Measurements from ENCODE around the gene CYP26C1. TPM values are rescaled to one million over a fixed set of nuclear protein-coding genes. Genes with fewer than 3 reads are reported as not detected.

Gene CYP26C1
- polyA plus RNA-seq, 1 donor from 2014 or later, result not detected

- TF ChIP-seq EP300 (conservative IDR thresholded peaks at IDR 0.05; ENCODE audit: poor library complexity, severe bottlenecking), result no peak
- no peak for TF ChIP-seq CTCF (IDR thresholded peaks at IDR 0.05; ENCODE audit: poor library complexity, severe bottlenecking)
- TF ChIP-seq MXI1 (conservative IDR thresholded peaks at IDR 0.05; ENCODE audit: poor library complexity, severe bottlenecking), result no peak
- TF ChIP-seq POLR2AphosphoS5 (IDR thresholded peaks at IDR 0.05), result no peak
- TF ChIP-seq SMC3 (conservative IDR thresholded peaks at IDR 0.05; ENCODE audit: poor library complexity), result no peak
- no peak for TF ChIP-seq TAF1 (IDR thresholded peaks at IDR 0.05; ENCODE audit: low read depth)
- no peak for TF ChIP-seq RAD21 (conservative IDR thresholded peaks at IDR 0.05)
- no peak for TF ChIP-seq EZH2 (IDR thresholded peaks at IDR 0.05; ENCODE audit: borderline replicate concordance, insufficient read depth, low read length, poor library complexity, severe bottlenecking)
- no peak for TF ChIP-seq REST (IDR thresholded peaks at IDR 0.05; ENCODE audit: borderline replicate concordance)
- no peaks in the 10 kb centered on the region for H3F3A ChIP-seq (ENCODE audit: insufficient read depth, low read length, poor library complexity, severe bottlenecking)
- H3K4me3 ChIP-seq (ENCODE audit: low read length), result no peak overlapping the region
- no peak overlapping the region for H3K9ac ChIP-seq (ENCODE audit: low read length)
- H3K4me2 ChIP-seq (ENCODE audit: low read length), result no peak overlapping the region
- peaks cover 29% of the 10 kb centered on the region for H3K9me3 ChIP-seq (ENCODE audit: low read length)
- no peaks in the 10 kb centered on the region for H4K20me1 ChIP-seq (ENCODE audit: insufficient read depth)
- H3K27me3 ChIP-seq (ENCODE audit: insufficient read depth, low read depth, low read length), result peaks cover 95% of the 10 kb centered on the region
- H3K27ac ChIP-seq (ENCODE audit: low read length), result no peak overlapping the region
- H2AFZ ChIP-seq (ENCODE audit: low read depth, low read length), result no peak overlapping the region
- H3K36me3 ChIP-seq (ENCODE audit: insufficient read depth, low read length), result peaks cover 20% of the 10 kb centered on the region
- no peaks in the 10 kb centered on the region for H3K9me2 ChIP-seq (ENCODE audit: insufficient read depth, low read length)
- no peaks in the 10 kb centered on the region for H3K79me2 ChIP-seq (replicated peaks; ENCODE audit: insufficient read depth, low read length)
Measured at GRCh38 chr10:93063144-93063976, 2.8 kb downstream of the CYP26C1 start.

- Histone ChIP-seq H4K20me1 (ENCODE audit: insufficient read depth) (no peaks in the 10 kb centered on the region), H3K9me3 (ENCODE audit: low read length) (peaks cover 27% of the 10 kb centered on the region), H2AFZ (ENCODE audit: low read depth, low read length) (no peak overlapping the region), H3K9me2 (ENCODE audit: insufficient read depth, low read length) (no peaks in the 10 kb centered on the region), H3K4me3 (ENCODE audit: low read length) (no peak overlapping the region), H3K36me3 (ENCODE audit: insufficient read depth, low read length) (peaks cover 17% of the 10 kb centered on the region), H3F3A (ENCODE audit: insufficient read depth, low read length, poor library complexity, severe bottlenecking) (no peaks in the 10 kb centered on the region), H3K4me2 (ENCODE audit: low read length) (no peak overlapping the region), H3K79me2 (replicated peaks; ENCODE audit: insufficient read depth, low read length) (no peaks in the 10 kb centered on the region), H3K9ac (ENCODE audit: low read length) (no peak overlapping the region), H3K27me3 (ENCODE audit: insufficient read depth, low read depth, low read length) (peaks cover 99% of the 10 kb centered on the region), H3K27ac (ENCODE audit: low read length) (no peak overlapping the region)
- TF ChIP-seq EZH2 (IDR thresholded peaks at IDR 0.05; ENCODE audit: borderline replicate concordance, insufficient read depth, low read length, poor library complexity, severe bottlenecking), result no peak
- no peak for TF ChIP-seq REST (IDR thresholded peaks at IDR 0.05; ENCODE audit: borderline replicate concordance)
- no peak for TF ChIP-seq TAF1 (IDR thresholded peaks at IDR 0.05; ENCODE audit: low read depth)
- no peak for TF ChIP-seq POLR2AphosphoS5 (IDR thresholded peaks at IDR 0.05)
- TF ChIP-seq RAD21 (conservative IDR thresholded peaks at IDR 0.05), result no peak
- no peak for TF ChIP-seq SMC3 (conservative IDR thresholded peaks at IDR 0.05; ENCODE audit: poor library complexity)
- TF ChIP-seq MXI1 (conservative IDR thresholded peaks at IDR 0.05; ENCODE audit: poor library complexity, severe bottlenecking), result no peak
- no peak for TF ChIP-seq EP300 (conservative IDR thresholded peaks at IDR 0.05; ENCODE audit: poor library complexity, severe bottlenecking)
- TF ChIP-seq CTCF (IDR thresholded peaks at IDR 0.05; ENCODE audit: poor library complexity, severe bottlenecking), result no peak
Measured at GRCh38 chr10:93063977-93064660, 3.5 kb downstream of the CYP26C1 start.

All from neural cell (in vitro differentiated cells).